DOHH2 (cell line): ENCODE data around the gene DNAJC11.

Source experiments
- H3F3A ChIP-seq: fragments of 200-600 bp; sonication (generic), shearing (Covaris generic); 2 replicates; pipeline ENCODE4 v1.6.0; 2016; ENCODE audit warnings: antibody characterized with exemption, mild to moderate bottlenecking; ENCODE audit not compliant: control insufficient read depth, insufficient read depth
- H3K27ac ChIP-seq: fragments of 200-600 bp; sonication (generic); 2 replicates; pipeline ENCODE4 v1.5.1; 2014; ENCODE audit warnings: low read depth, mild to moderate bottlenecking, low read length, moderate library complexity
- H3K27me3 ChIP-seq: fragments of 200-600 bp; sonication (generic); 2 replicates; pipeline ENCODE4 v1.6.1; 2014; ENCODE audit warnings: mild to moderate bottlenecking, low read length, mixed read lengths; ENCODE audit not compliant: control insufficient read depth
- H3K36me3 ChIP-seq: fragments of 200-600 bp; sonication (generic); 2 replicates; pipeline ENCODE4 v1.6.1; 2014; ENCODE audit warnings: mild to moderate bottlenecking, low read length, moderate library complexity, mixed read lengths; ENCODE audit not compliant: control insufficient read depth
- H3K4me1 ChIP-seq: fragments of 200-600 bp; sonication (generic); 2 replicates; pipeline ENCODE4 v1.6.1; 2014; ENCODE audit warnings: mild to moderate bottlenecking, low read length, mixed read lengths; ENCODE audit not compliant: control insufficient read depth
- H3K4me2 ChIP-seq: fragments of 200-600 bp; sonication (generic); 2 replicates; pipeline ENCODE4 v1.6.0; 2014; ENCODE audit warnings: mild to moderate bottlenecking, low read length, moderate library complexity
- H3K4me3 ChIP-seq: fragments of 200-600 bp; sonication (generic); 2 replicates; pipeline ENCODE4 v1.5.1; 2014; ENCODE audit warnings: mild to moderate bottlenecking, low read length, mixed read lengths
- H3K79me2 ChIP-seq: fragments of 200-600 bp; sonication (generic); 2 replicates; pipeline ENCODE4 v1.6.1; 2014; ENCODE audit warnings: mild to moderate bottlenecking, low read length, mixed read lengths; ENCODE audit not compliant: control insufficient read depth
- H3K9me2 ChIP-seq: fragments of 200-600 bp; sonication (generic); replicated peaks from 2 replicates; pipeline ENCODE4 v1.6.1; 2014; ENCODE audit warnings: mild to moderate bottlenecking, low read length, mixed read lengths; ENCODE audit not compliant: control insufficient read depth
- H3K9me3 ChIP-seq: fragments of 200-600 bp; sonication (generic); 2 replicates; pipeline ENCODE4 v1.6.1; 2014; ENCODE audit warnings: antibody characterized with exemption, low read length, mixed read lengths; ENCODE audit not compliant: control insufficient read depth, insufficient read depth
- H4K20me1 ChIP-seq: fragments of 200-600 bp; sonication (generic); 2 replicates; pipeline ENCODE4 v1.6.0; 2014; ENCODE audit warnings: low read depth, mild to moderate bottlenecking, antibody characterized with exemption, low read length, moderate library complexity; ENCODE audit not compliant: control insufficient read depth, insufficient read depth
- EZH2phosphoT487 ChIP-seq: fragments of 200-600 bp; sonication (generic); IDR thresholded peaks from 2 replicates; pipeline ENCODE4 v1.6.1; 2017; ENCODE audit warnings: borderline replicate concordance, mild to moderate bottlenecking, antibody characterized with exemption, low read length, moderate library complexity, mixed read lengths
- TF ChIP-seq, protein P1 (sequence below): fragments of 200-600 bp; sonication (generic); IDR thresholded peaks from one replicate; pipeline ENCODE4 v1.5.1; 2014; ENCODE audit warnings: antibody characterized with exemption, mild to moderate bottlenecking, low read depth, low read length; ENCODE audit not compliant: poor library complexity, severe bottlenecking

Gene DNAJC11

DNA sequence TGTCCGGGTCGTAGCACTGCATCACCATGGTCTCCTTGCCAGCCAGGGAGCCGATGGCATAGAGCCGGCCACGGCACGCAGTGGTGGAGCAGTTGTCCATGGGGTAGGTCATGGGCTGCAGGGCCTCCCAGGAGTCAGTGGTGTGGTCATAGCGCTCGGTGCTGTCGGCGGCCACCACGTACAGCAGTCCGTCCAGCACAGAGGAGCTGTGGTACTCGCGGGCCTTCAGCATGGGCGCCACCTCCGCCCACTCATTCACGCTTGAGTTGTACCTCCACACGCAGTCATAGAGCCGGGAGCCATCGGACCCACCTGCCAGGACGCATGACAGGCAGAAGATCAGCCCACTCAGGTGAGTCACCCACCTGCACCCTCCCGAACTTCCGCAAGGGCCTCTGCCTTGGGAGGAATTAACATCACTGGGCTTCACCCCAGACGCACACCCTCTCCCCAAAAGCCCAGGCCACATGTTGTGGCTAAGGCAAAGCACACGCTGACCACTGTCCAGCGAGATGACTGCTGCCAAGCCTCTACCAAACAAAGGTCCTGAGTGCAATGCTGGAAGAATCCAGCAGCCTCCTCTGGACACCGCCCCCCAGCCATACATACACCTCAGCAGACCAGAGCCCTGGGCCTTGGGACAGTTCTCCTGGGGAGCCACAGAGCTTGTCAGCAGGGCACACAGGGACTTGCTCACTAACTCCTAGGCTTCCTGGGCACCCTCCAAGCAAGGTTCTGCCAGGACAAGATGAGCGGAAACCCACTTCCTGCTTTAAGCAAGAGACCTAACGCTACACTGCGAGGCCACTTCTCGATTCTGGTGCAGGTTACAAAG, 102.3 kb downstream of the DNAJC11 start:
- peaks cover 25% of the 10 kb centered on the region for H3K79me2 ChIP-seq
- H3K9me2 ChIP-seq = no peaks in the 10 kb centered on the region
- no peak overlapping the region for H3K27ac ChIP-seq
- H3K36me3 ChIP-seq = peaks cover 13% of the 10 kb centered on the region; the same call in 1 of the 2 replicates
- H3K4me2 ChIP-seq = peak overlapping the region; percentile 93
- peaks cover 10% of the 10 kb centered on the region; the same call in 1 of the 2 replicates for H4K20me1 ChIP-seq
- H3K9me3 ChIP-seq = no peaks in the 10 kb centered on the region
- TF ChIP-seq, protein P1, sequence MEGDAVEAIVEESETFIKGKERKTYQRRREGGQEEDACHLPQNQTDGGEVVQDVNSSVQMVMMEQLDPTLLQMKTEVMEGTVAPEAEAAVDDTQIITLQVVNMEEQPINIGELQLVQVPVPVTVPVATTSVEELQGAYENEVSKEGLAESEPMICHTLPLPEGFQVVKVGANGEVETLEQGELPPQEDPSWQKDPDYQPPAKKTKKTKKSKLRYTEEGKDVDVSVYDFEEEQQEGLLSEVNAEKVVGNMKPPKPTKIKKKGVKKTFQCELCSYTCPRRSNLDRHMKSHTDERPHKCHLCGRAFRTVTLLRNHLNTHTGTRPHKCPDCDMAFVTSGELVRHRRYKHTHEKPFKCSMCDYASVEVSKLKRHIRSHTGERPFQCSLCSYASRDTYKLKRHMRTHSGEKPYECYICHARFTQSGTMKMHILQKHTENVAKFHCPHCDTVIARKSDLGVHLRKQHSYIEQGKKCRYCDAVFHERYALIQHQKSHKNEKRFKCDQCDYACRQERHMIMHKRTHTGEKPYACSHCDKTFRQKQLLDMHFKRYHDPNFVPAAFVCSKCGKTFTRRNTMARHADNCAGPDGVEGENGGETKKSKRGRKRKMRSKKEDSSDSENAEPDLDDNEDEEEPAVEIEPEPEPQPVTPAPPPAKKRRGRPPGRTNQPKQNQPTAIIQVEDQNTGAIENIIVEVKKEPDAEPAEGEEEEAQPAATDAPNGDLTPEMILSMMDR = no peak
- no peak for TF ChIP-seq EZH2phosphoT487
- peaks cover 13% of the 10 kb centered on the region for H3F3A ChIP-seq
- H3K4me3 ChIP-seq = peak overlapping the region; percentile 59
- H3K27me3 ChIP-seq = peaks cover 41% of the 10 kb centered on the region
- peaks cover 45% of the 10 kb centered on the region for H3K4me1 ChIP-seq

DNA sequence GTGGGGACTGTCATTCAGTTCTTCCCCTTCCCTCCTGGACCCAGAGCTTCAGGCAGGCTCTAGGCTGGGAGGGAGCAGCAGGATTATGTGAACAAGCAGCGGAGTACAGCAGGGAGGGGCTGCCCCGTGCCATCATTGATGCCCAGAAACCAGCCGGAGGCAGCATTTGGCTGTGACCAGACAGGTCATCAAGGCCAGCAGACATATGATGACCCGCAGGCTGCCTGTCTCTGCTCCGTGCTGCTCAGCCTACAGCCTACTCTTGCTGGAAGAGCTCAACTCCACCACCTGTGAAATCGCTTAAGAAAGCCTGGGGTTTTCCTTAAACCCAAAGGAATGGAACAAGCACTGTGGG, 103.9 kb downstream of the DNAJC11 start:
- peaks cover 13% of the 10 kb centered on the region; the same call in 1 of the 2 replicates for H3K36me3 ChIP-seq

DNA sequence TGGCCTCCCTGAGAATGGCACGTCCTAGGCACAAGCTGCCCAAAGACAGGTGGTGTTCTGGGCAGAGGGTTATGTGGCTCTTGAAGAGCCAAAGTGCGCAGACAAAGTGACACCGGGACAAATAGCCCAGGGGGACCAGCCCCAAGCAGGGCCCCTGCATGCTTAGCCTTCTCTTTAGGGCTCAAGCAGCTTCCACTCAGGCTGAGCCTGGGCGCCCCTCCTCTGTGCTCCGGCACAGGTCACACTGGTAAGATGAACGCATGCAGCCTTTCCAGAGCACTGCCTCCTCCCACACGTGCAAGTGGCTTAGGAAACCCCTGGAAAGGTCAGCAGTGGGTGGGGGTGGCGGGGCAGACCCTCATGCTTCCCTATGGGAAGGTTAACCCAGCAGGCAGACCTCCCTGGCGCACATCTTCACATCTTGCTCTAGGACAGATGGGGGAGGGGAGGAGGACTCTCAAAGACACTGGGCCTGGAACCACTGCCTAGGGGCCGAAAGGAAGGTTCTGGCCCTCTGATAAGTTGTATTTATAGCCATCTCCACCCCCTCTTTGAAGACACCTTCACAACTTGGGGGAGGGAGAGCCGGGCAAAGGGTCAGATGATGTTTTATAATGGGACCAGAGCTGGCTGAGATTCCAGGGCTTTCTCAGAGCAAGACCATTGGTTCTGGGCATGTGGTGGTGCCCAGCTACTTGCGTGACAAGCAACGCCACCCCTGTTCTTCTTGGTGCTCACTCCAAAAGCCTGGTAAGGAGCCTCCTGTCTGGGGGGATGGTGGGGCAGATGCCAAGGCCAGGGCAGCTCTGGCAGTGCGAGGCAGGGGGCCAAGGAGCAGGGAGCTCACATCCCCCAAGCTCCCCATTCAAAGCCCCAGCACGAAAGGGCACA, 104.5 kb downstream of the DNAJC11 start:
- H3K36me3 ChIP-seq = peaks cover 13% of the 10 kb centered on the region; the same call in 1 of the 2 replicates
- peaks cover 31% of the 10 kb centered on the region for H3K4me1 ChIP-seq
- H3K9me2 ChIP-seq = no peaks in the 10 kb centered on the region
- TF ChIP-seq, protein P1 = no peak
- no peak for TF ChIP-seq EZH2phosphoT487
- no peak overlapping the region for H3K4me2 ChIP-seq
- H3K4me3 ChIP-seq = no peak overlapping the region
- no peak overlapping the region for H3K27ac ChIP-seq
- peaks cover 21% of the 10 kb centered on the region for H3K27me3 ChIP-seq
- no peaks in the 10 kb centered on the region for H3K9me3 ChIP-seq
- peaks cover 5% of the 10 kb centered on the region; the same call in 1 of the 2 replicates for H3F3A ChIP-seq
- H4K20me1 ChIP-seq = peaks cover 10% of the 10 kb centered on the region; the same call in 1 of the 2 replicates
- H3K79me2 ChIP-seq = peaks cover 25% of the 10 kb centered on the region

More for the DNA sequence above, 103.9 kb downstream of the DNAJC11 start:
- no peaks in the 10 kb centered on the region for H3K9me2 ChIP-seq
- peaks cover 25% of the 10 kb centered on the region for H3K79me2 ChIP-seq
- H3K4me2 ChIP-seq = no peak overlapping the region
- no peak overlapping the region for H3K27ac ChIP-seq
- no peak overlapping the region for H3K4me3 ChIP-seq
- H4K20me1 ChIP-seq = peaks cover 10% of the 10 kb centered on the region; the same call in 1 of the 2 replicates
- peaks cover 26% of the 10 kb centered on the region for H3K27me3 ChIP-seq
- TF ChIP-seq, protein P1 = no peak
- TF ChIP-seq EZH2phosphoT487 = no peak
- H3F3A ChIP-seq = peaks cover 5% of the 10 kb centered on the region; the same call in 1 of the 2 replicates
- H3K9me3 ChIP-seq = no peaks in the 10 kb centered on the region
- H3K4me1 ChIP-seq = peaks cover 36% of the 10 kb centered on the region
